DOHH2 (cell line): Measurements from ENCODE around the gene KLHL40.
A peak's percentile ranks its signal among the peaks of the same experiment; 100 is the strongest.

ENCODE experiments used
- H3F3A ChIP-seq: fragments of 200-600 bp; sonication (generic), shearing (Covaris generic); 2 replicates; pipeline ENCODE4 v1.6.0; 2016; ENCODE audit warnings: antibody characterized with exemption, mild to moderate bottlenecking; ENCODE audit not compliant: control insufficient read depth, insufficient read depth
- H3K27ac ChIP-seq: fragments of 200-600 bp; sonication (generic); 2 replicates; pipeline ENCODE4 v1.5.1; 2014; ENCODE audit warnings: low read depth, mild to moderate bottlenecking, low read length, moderate library complexity
- H3K27me3 ChIP-seq: fragments of 200-600 bp; sonication (generic); 2 replicates; pipeline ENCODE4 v1.6.1; 2014; ENCODE audit warnings: mild to moderate bottlenecking, low read length, mixed read lengths; ENCODE audit not compliant: control insufficient read depth
- H3K36me3 ChIP-seq: fragments of 200-600 bp; sonication (generic); 2 replicates; pipeline ENCODE4 v1.6.1; 2014; ENCODE audit warnings: mild to moderate bottlenecking, low read length, moderate library complexity, mixed read lengths; ENCODE audit not compliant: control insufficient read depth
- H3K4me1 ChIP-seq: fragments of 200-600 bp; sonication (generic); 2 replicates; pipeline ENCODE4 v1.6.1; 2014; ENCODE audit warnings: mild to moderate bottlenecking, low read length, mixed read lengths; ENCODE audit not compliant: control insufficient read depth
- H3K4me2 ChIP-seq: fragments of 200-600 bp; sonication (generic); 2 replicates; pipeline ENCODE4 v1.6.0; 2014; ENCODE audit warnings: mild to moderate bottlenecking, low read length, moderate library complexity
- H3K4me3 ChIP-seq: fragments of 200-600 bp; sonication (generic); 2 replicates; pipeline ENCODE4 v1.5.1; 2014; ENCODE audit warnings: mild to moderate bottlenecking, low read length, mixed read lengths
- H3K79me2 ChIP-seq: fragments of 200-600 bp; sonication (generic); 2 replicates; pipeline ENCODE4 v1.6.1; 2014; ENCODE audit warnings: mild to moderate bottlenecking, low read length, mixed read lengths; ENCODE audit not compliant: control insufficient read depth
- H3K9me2 ChIP-seq: fragments of 200-600 bp; sonication (generic); replicated peaks from 2 replicates; pipeline ENCODE4 v1.6.1; 2014; ENCODE audit warnings: mild to moderate bottlenecking, low read length, mixed read lengths; ENCODE audit not compliant: control insufficient read depth
- H3K9me3 ChIP-seq: fragments of 200-600 bp; sonication (generic); 2 replicates; pipeline ENCODE4 v1.6.1; 2014; ENCODE audit warnings: antibody characterized with exemption, low read length, mixed read lengths; ENCODE audit not compliant: control insufficient read depth, insufficient read depth
- H4K20me1 ChIP-seq: fragments of 200-600 bp; sonication (generic); 2 replicates; pipeline ENCODE4 v1.6.0; 2014; ENCODE audit warnings: low read depth, mild to moderate bottlenecking, antibody characterized with exemption, low read length, moderate library complexity; ENCODE audit not compliant: control insufficient read depth, insufficient read depth
- EZH2phosphoT487 ChIP-seq: fragments of 200-600 bp; sonication (generic); IDR thresholded peaks from 2 replicates; pipeline ENCODE4 v1.6.1; 2017; ENCODE audit warnings: borderline replicate concordance, mild to moderate bottlenecking, antibody characterized with exemption, low read length, moderate library complexity, mixed read lengths
- TF ChIP-seq, protein P1 (sequence below): fragments of 200-600 bp; sonication (generic); IDR thresholded peaks from one replicate; pipeline ENCODE4 v1.5.1; 2014; ENCODE audit warnings: antibody characterized with exemption, mild to moderate bottlenecking, low read depth, low read length; ENCODE audit not compliant: poor library complexity, severe bottlenecking

The KLHL40 gene

DNA sequence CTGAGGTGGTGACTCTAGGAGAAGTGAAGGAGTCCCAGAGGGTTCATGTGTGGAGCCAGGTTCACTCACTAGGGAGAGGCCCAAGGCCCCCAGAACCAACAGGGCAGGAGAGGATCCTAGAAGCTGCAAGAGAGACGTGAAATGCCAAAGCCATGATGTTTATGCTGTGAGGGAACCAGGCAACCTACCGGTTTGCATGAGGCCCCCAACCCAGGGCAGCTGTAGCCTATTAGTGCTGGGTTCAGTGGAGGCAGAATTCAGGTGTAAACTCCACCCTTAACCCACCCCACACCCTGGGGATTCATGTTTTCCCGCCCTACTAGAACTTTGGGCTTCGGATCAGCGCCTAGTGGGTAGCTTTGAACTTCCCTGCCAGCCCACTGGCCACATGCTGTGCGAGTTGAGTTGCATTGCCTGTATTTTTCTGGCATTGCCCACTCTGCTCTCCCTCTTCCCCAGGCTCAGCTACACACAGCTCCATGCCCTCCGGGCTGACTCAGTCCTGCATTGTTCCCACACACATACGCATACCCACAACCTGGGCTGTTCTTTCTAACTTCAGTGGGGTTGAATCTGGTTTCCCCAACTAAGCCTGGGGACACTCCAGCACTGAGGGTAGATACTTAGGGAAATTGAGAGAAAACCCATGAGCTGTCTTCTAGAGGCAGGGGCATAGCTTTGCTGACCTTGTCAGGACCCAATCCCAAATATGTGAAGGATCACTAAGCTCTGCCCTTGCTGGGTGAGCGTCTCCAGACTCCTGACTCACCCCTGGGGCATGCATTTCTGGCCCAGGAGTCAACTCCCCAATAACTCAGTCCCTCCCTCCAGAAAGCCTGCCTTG lies 33.9 kb upstream of the KLHL40 start:
- Histone ChIP-seq H3K9me3 (no peaks in the 10 kb centered on the region), H3K27ac (no peak overlapping the region), H3K4me2 (no peak overlapping the region), H3F3A (peaks cover 6% of the 10 kb centered on the region), H3K36me3 (peaks cover 23% of the 10 kb centered on the region), H3K9me2 (no peaks in the 10 kb centered on the region), H3K4me3 (no peak overlapping the region), H3K79me2 (no peaks in the 10 kb centered on the region), H3K27me3 (peaks cover 15% of the 10 kb centered on the region), H3K4me1 (peaks cover 13% of the 10 kb centered on the region), H4K20me1 (no peaks in the 10 kb centered on the region)
- TF ChIP-seq, protein P1, sequence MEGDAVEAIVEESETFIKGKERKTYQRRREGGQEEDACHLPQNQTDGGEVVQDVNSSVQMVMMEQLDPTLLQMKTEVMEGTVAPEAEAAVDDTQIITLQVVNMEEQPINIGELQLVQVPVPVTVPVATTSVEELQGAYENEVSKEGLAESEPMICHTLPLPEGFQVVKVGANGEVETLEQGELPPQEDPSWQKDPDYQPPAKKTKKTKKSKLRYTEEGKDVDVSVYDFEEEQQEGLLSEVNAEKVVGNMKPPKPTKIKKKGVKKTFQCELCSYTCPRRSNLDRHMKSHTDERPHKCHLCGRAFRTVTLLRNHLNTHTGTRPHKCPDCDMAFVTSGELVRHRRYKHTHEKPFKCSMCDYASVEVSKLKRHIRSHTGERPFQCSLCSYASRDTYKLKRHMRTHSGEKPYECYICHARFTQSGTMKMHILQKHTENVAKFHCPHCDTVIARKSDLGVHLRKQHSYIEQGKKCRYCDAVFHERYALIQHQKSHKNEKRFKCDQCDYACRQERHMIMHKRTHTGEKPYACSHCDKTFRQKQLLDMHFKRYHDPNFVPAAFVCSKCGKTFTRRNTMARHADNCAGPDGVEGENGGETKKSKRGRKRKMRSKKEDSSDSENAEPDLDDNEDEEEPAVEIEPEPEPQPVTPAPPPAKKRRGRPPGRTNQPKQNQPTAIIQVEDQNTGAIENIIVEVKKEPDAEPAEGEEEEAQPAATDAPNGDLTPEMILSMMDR: no peak
- TF ChIP-seq EZH2phosphoT487: no peak

DNA sequence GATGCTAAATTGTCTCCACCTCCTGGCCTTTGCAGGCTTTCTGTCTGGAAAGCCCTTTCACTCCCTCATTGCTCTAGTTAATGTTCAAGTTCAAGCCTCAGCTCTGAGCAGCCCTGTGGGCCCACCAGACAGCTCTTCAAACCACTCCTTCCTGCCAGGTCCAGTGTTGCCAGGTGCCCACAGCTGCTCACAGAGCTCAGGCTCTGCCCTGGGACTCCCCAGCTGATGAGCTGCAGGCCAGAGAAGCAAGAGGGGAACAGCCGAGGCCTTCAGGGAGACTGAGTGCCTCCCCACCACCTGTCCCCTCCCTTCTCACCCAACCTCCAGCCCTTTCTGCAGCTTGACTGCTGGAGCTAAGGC lies 33.1 kb upstream of the KLHL40 start:
- no peak overlapping the region for H3K27ac ChIP-seq
- H4K20me1 ChIP-seq: no peaks in the 10 kb centered on the region
- H3F3A ChIP-seq: peaks cover 4% of the 10 kb centered on the region
- H3K36me3 ChIP-seq: peaks cover 16% of the 10 kb centered on the region
- peaks cover 15% of the 10 kb centered on the region for H3K27me3 ChIP-seq
- no peak overlapping the region for H3K4me3 ChIP-seq
- no peak overlapping the region for H3K4me2 ChIP-seq
- H3K79me2 ChIP-seq: no peaks in the 10 kb centered on the region
- no peaks in the 10 kb centered on the region for H3K9me3 ChIP-seq
- TF ChIP-seq, protein P1: no peak
- TF ChIP-seq EZH2phosphoT487: no peak
- no peaks in the 10 kb centered on the region for H3K9me2 ChIP-seq
- H3K4me1 ChIP-seq: peaks cover 13% of the 10 kb centered on the region

- Histone ChIP-seq H3K4me3 (no peak overlapping the region), H3K4me1 (peaks cover 13% of the 10 kb centered on the region), H3K27me3 (peaks cover 15% of the 10 kb centered on the region), H3K9me2 (no peaks in the 10 kb centered on the region), H3K9me3 (no peaks in the 10 kb centered on the region), H3K27ac (no peak overlapping the region), H3K79me2 (no peaks in the 10 kb centered on the region), H3K4me2 (0 out of 2 replicates have a peak overlapping the region, but pooled peaks have one; percentile 46), H3F3A (peaks cover 4% of the 10 kb centered on the region), H4K20me1 (no peaks in the 10 kb centered on the region), H3K36me3 (peaks cover 11% of the 10 kb centered on the region)
- TF ChIP-seq, protein P1: no peak
- TF ChIP-seq EZH2phosphoT487: no peak
Observed at GRCh38 chr3:42652611-42653302, 32.6 kb upstream of the KLHL40 start.
